PFSK-1 (cell line): ENCODE measurements around the gene RASA2.

ENCODE experiments used
- FOXP2 ChIP-seq: optimal IDR thresholded peaks from 2 replicates; pipeline ENCODE3; 2011; ENCODE audit warnings: borderline replicate concordance, control low read depth, inconsistent platforms; ENCODE audit not compliant: insufficient read depth; ENCODE audit errors: extremely low read length, extremely low read depth
- POLR2AphosphoS5 ChIP-seq: IDR thresholded peaks from 2 replicates; pipeline ENCODE4 v1.6.1; 2012; ENCODE audit warnings: low read depth, mild to moderate bottlenecking, control low read depth, low read length, moderate library complexity
- REST ChIP-seq, 2 experiments: IDR thresholded peaks; 2 replicates each; pipeline versions ENCODE4 v1.6.1 to v1.8.0; 2011 to 2012; ENCODE audit warnings: low read depth in 2 of 2, low read length in 2 of 2, control low read depth in 1 of 2, inconsistent platforms in 1 of 2, mild to moderate bottlenecking in 1 of 2, moderate library complexity in 1 of 2; ENCODE audit not compliant: insufficient read depth in 1 of 2
- TAF1 ChIP-seq: IDR thresholded peaks from 2 replicates; pipeline ENCODE4 v1.6.1; 2012; ENCODE audit warnings: low read length, control low read depth, borderline replicate concordance; ENCODE audit not compliant: insufficient read depth

DNA sequence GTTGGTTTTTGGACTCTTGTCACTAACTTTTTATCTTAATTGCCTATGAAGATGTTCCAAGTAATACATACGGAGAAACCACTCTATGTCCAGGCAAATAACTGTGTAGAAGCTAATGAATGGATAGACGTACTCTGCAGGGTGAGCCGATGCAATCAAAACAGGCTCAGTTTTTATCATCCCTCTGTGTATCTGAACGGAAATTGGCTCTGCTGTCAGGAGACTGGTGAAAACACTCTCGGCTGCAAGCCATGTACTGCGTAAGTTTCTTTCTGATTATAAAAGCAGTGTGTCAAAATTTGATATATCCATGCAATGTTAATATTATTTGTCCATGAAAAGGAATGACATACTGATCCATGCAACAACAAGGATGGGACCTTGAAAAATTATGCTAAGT lies 121.6 kb downstream of the RASA2 start:
- TF ChIP-seq REST (IDR thresholded peaks at IDR 0.05; ENCODE audit: insufficient read depth in 1 of 2, low read depth in 2 of 2, low read length in 2 of 2) (no peak), POLR2AphosphoS5 (no peak), TAF1 (no peak), FOXP2 (no peak)
